Panc1 (cell line): ENCODE data around the gene ACTN3.

Experiments
- CTCF ChIP-seq: fragments of 450-650 bp; IDR thresholded peaks from 2 replicates; pipeline ENCODE4 v1.5.1; 2017; ENCODE audit warnings: mild to moderate bottlenecking
- POLR2AphosphoS5 ChIP-seq: IDR thresholded peaks from 2 replicates; pipeline ENCODE4 v1.6.1; 2012; ENCODE audit warnings: mild to moderate bottlenecking, low read depth, low read length, moderate library complexity
- REST ChIP-seq, 2 experiments: IDR thresholded peaks; 2 replicates each; pipeline ENCODE4 v1.6.1; 2011 to 2012; ENCODE audit warnings: low read depth in 2 of 2, control low read depth in 1 of 2, low read length in 1 of 2, mild to moderate bottlenecking in 1 of 2, moderate library complexity in 1 of 2; ENCODE audit not compliant: insufficient read depth in 1 of 2
- SIN3A ChIP-seq: IDR thresholded peaks from 2 replicates; pipeline ENCODE4 v1.6.1; 2012; ENCODE audit warnings: low read depth, mild to moderate bottlenecking, low read length, moderate library complexity, borderline replicate concordance; ENCODE audit not compliant: insufficient read depth
- TCF7L2 ChIP-seq: IDR thresholded peaks from 2 replicates; pipeline ENCODE4 v1.6.1; 2011; ENCODE audit warnings: mild to moderate bottlenecking, low read depth, low read length, inconsistent platforms

GRCh38 chr11:66600219-66600618 lies 53.5 kb downstream of the ACTN3 start:
- TF ChIP-seq CTCF (no peak), REST (IDR thresholded peaks at IDR 0.05; ENCODE audit: insufficient read depth in 1 of 2, low read depth in 2 of 2, low read length in 1 of 2) (no peak), POLR2AphosphoS5 (no peak), TCF7L2 (no peak), SIN3A (no peak)
